Motor neuron (in vitro differentiated cells): ENCODE data around the gene NR3C2. TPM values are rescaled to one million over a fixed set of nuclear protein-coding genes. Genes with fewer than 3 reads are reported as not detected.
"Not testable (repeated sequence)": the region's sequence is repeated elsewhere in the genome, so short reads cannot be mapped to it uniquely, and the experiment has no call there.

Experiments
- ATAC-seq, 8 experiments: fragments of 200-7000 bp; cut with Tn5 transposase; replicated peaks in 6 of 8; 2 replicates each; pipeline ENCODE4 v1.8.0; 2021; ENCODE audit warnings: mild to moderate bottlenecking in 8 of 8, moderate library complexity in 8 of 8
- H3K27ac ChIP-seq, 2 donors: fragments of 250-450 bp; sonication (Bioruptor Pico); 2 replicates each; pipeline ENCODE4 v1.9.0; 2021; ENCODE audit warnings: antibody characterized with exemption in 2 of 2, mild to moderate bottlenecking in 2 of 2, moderate library complexity in 1 of 2
- H3K4me1 ChIP-seq, 2 donors: fragments of 250-450 bp; sonication (Bioruptor Pico); replicated peaks in 1 of 2; 2 replicates each; pipeline ENCODE4 v1.6.1; 2021; ENCODE audit warnings: antibody characterized with exemption in 2 of 2, mild to moderate bottlenecking in 2 of 2, moderate library complexity in 1 of 2
- H3K4me3 ChIP-seq, 5 donors: fragments of 250-450 bp; sonication (Bioruptor Pico); 2 replicates each; pipeline ENCODE4 v1.9.0; 2021; ENCODE audit warnings: antibody characterized with exemption in 5 of 5, mild to moderate bottlenecking in 5 of 5, moderate library complexity in 4 of 5
- WGBS, 10 experiments: fragments of 450-650 bp; shearing (Covaris generic); methylation state at CpG; one replicate each; pipeline ENCODE4 v1.0.0; 2022; 5-methylcytosine and 5-hydroxymethylcytosine counted together
- in situ Hi-C, 9 experiments: fragments of 400-800 bp; cut with MboI; loops; one replicate each; pipeline ENCODE4 v1.15.0; 2021; ENCODE audit warnings: low sequenced_read_pairs in 9 of 9, low pct_unique_long_range_greater_than_20kb in 2 of 9; ENCODE audit not compliant: unreplicated experiment in 9 of 9
- total RNA-seq, 8 experiments: library from RNA; unstranded; fragments of 300-600 nt; gene quantifications; 2 replicates each; pipeline versions ENCODE4 v1.2.3 to v1.2.4, GENCODE V29; 2022

NR3C2 gene
- total RNA-seq, 8 experiments from 2014 or later: 0.25 to 8.3 (median 1.4) TPM

- in situ Hi-C loops: no loop called here
- no peak overlapping the region for H3K4me3 ChIP-seq
- 20 to 100% (median 80%) methylated on average over 1 of the region's 1 CpG; no CpG with 5 or more reads in 1 of the 10 experiments for WGBS, 10 experiments
- ATAC-seq: no peak
- H3K27ac ChIP-seq: no peak overlapping the region
- no peaks in the 10 kb centered on the region for H3K4me1 ChIP-seq
Measured at GRCh38 chr4:148126825-148127224, 315.4 kb downstream of the NR3C2 start.

- Histone ChIP-seq H3K4me1 (no peaks in the 10 kb centered on the region), H3K4me3 (no peak overlapping the region), H3K27ac (no peak overlapping the region)
- no peak for ATAC-seq
- WGBS, 10 experiments: 50 to 100% (median 80%) methylated on average over 1 of the region's 1 CpG; no CpG with 5 or more reads in 1 of the 10 experiments
- in situ Hi-C loops: no loop called here
Measured at GRCh38 chr4:148124512-148124911, 317.7 kb downstream of the NR3C2 start.

DNA sequence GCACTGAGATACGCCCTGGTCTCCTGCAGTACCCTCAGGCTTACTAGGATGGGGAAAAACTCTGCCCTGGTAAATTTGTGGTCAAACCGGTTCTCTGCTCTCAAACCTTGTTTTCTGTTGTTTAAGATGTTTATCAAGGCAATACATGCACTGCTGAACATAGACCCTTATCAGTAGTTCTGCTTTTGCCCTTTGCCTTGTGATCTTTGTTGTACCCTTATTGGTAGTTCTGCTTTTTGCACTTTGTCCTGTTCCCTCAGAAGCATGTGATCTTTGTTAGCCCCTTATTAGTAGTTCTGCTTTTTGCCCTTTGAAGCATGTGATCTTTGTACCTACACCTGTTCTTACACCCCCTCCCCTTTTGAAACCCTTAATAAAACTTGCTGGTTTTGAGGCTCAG lies 319.1 kb downstream of the NR3C2 start:
- H3K4me3 ChIP-seq, H3K4me1 ChIP-seq, ATAC-seq, in situ Hi-C loops, H3K27ac ChIP-seq: not testable (repeated sequence)
- 60 to 100% (median 100%) methylated on average over 1 to 2 of the region's 2 CpGs; no CpG with 5 or more reads in 7 of the 10 experiments for WGBS, 10 experiments

DNA sequence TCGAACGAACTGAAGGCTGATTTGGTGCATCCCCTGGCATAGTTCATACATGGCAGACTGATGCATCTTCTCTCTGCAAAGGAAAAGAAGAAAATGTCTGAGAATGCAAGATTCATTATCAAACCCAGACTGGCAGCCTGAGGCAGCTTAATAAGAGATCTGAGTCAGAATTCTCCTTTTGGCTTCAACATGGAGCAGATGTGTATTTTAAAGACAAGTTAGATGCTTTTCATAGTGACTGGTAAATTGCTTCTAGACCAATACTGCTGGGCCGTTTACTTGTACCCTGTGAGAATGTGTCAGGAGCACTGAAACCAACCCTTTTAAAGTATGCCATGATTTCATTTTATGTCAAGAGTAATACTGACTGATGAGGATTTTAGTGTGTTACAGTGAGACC lies 322.0 kb downstream of the NR3C2 start:
- in situ Hi-C loops: no loop called here
- no peak for ATAC-seq
- no peak overlapping the region for H3K27ac ChIP-seq
- H3K4me3 ChIP-seq: no peak overlapping the region
- no peaks in the 10 kb centered on the region for H3K4me1 ChIP-seq
- 20 to 100% (median 76%) methylated on average over 1 to 3 of the region's 3 CpGs for WGBS, 10 experiments

DNA sequence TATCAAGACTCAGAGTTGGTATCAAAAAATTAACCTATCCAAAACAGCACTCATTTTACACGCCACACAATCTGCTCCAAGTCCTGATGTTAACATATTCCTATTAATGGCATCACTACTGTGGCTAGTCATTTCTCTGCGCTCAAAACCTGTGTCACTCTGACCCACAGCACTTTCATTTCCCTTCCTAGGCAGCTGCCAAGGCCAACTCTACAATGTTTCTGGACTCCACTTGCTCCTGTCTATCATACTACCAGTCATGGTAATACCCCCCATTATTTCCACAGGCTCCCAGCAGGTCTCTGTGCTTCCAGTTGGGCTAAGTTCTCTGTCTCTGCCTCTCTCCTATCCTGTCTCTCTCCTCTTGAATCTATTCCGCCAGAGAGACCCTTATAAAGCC lies 323.6 kb downstream of the NR3C2 start:
- in situ Hi-C loops: no loop called here
- no peak overlapping the region for H3K4me3 ChIP-seq
- no peak for ATAC-seq
- H3K4me1 ChIP-seq: no peaks in the 10 kb centered on the region
- WGBS, 10 experiments: 13 to 100% (median 78%) methylated on average over 1 to 3 of the region's 3 CpGs; no CpG with 5 or more reads in 3 of the 10 experiments
- no peak overlapping the region for H3K27ac ChIP-seq

- H3K4me3 ChIP-seq: no peak overlapping the region
- H3K27ac ChIP-seq: no peak overlapping the region
- H3K4me1 ChIP-seq: peaks cover 0 to 4% of the 10 kb centered on the region in 2 donors
- ATAC-seq: no peak
- in situ Hi-C loops: no loop called here
- WGBS, 10 experiments: 57 to 96% (median 80%) methylated on average over 1 to 3 of the region's 4 CpGs; no CpG with 5 or more reads in 1 of the 10 experiments
Measured at GRCh38 chr4:148118179-148118578, 324.0 kb downstream of the NR3C2 start.

- WGBS, 10 experiments: 10 to 94% (median 80%) methylated on average over 1 to 4 of the region's 4 CpGs; no CpG with 5 or more reads in 3 of the 10 experiments
- H3K4me3 ChIP-seq: no peak overlapping the region
- ATAC-seq: peak in 1 of 8 experiments; percentile 62
- no peak overlapping the region for H3K27ac ChIP-seq
- peaks cover 0 to 7% of the 10 kb centered on the region in 2 donors for H3K4me1 ChIP-seq
- in situ Hi-C loops: no loop called here
Measured at GRCh38 chr4:148116969-148117368, 325.2 kb downstream of the NR3C2 start.

GRCh38 chr4:148116264-148116663 lies 325.9 kb downstream of the NR3C2 start:
- no peak overlapping the region for H3K27ac ChIP-seq
- no peak overlapping the region for H3K4me3 ChIP-seq
- H3K4me1 ChIP-seq: peaks cover 0 to 13% of the 10 kb centered on the region in 2 donors
- in situ Hi-C loops: no loop called here
- WGBS, 10 experiments: 0 to 100% (median 89%) methylated on average over 1 to 2 of the region's 2 CpGs; no CpG with 5 or more reads in 2 of the 10 experiments
- ATAC-seq: no peak

DNA sequence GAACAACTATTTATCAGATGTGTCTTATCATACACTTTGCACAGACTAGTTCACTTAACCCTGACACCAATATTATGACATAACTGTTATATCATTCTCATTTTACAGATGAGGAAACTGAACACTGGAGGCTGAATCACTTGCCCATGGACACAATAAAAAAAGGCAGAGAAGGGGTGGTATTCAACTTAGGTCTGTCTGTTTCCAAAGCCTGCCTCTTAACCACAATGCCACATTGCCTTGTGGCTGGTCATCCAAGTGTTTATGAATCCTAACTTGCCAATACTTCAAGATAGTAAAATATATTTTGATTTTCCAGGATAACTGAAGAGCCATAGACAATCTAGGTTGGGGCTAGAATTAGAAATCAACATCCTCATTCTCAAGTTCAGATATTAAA lies 327.8 kb downstream of the NR3C2 start:
- in situ Hi-C loops: no loop called here
- ATAC-seq: no peak

GRCh38 chr4:148112231-148112982 lies 329.8 kb downstream of the NR3C2 start:
- H3K4me3 ChIP-seq: no peak overlapping the region
- in situ Hi-C loops: no loop called here
- peaks cover 0 to 13% of the 10 kb centered on the region in 2 donors for H3K4me1 ChIP-seq
- peak; percentile 24 to 98 (median 78) for ATAC-seq
- 0 to 53% (median 36%) methylated on average over 2 to 4 of the region's 4 CpGs for WGBS, 10 experiments
- peak overlapping the region in 1 of 2 donors; percentile 7 for H3K27ac ChIP-seq

More for the DNA sequence above, 327.8 kb downstream of the NR3C2 start:
- Histone ChIP-seq H3K27ac (no peak overlapping the region), H3K4me3 (no peak overlapping the region), H3K4me1 (peaks cover 0 to 13% of the 10 kb centered on the region in 2 donors)

DNA sequence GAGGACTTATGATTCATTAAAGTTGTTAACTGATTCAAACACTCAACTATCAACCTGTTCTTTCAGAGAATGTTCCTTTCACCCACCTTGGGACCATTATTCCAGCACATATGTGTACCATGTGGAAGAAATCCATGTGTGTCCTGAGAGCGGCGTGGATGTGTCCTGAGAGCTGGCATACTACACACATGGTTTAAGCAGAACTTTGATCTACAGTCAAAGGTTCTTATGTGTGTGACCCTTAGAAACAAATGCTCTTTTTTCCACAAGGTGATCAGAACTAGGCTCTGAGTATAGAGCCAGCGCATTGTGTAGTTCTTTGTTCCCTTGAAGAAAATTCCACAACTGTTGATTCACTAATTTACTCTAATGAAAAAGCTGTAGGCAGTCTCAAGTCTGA lies 332.0 kb downstream of the NR3C2 start:
- 94 to 100% (median 100%) methylated on average over 1 to 3 of the region's 3 CpGs; no CpG with 5 or more reads in 4 of the 10 experiments for WGBS, 10 experiments
- peaks cover 0 to 13% of the 10 kb centered on the region in 2 donors for H3K4me1 ChIP-seq
- no peak overlapping the region for H3K27ac ChIP-seq
- in situ Hi-C loops: no loop called here
- ATAC-seq: no peak
- H3K4me3 ChIP-seq: no peak overlapping the region

DNA sequence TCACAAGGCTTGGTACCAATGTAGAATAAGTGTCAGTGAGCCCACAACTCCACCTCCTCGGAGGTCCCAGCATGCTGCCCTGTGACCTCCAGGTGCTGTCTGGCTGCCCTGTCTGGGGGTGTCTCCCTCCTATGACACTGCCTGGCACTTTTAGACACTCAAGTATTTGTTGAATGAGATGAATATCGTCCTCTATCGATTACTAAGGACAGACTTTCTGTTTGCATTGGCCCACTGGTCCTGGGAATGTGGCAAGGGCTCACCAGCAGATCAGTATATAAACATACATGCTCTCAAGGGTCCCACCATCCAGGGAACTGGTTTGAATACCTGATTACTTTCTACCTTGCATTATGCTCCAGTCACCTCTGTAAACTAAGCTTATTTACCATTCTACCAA lies 333.0 kb downstream of the NR3C2 start:
- Histone ChIP-seq H3K4me1 (peaks cover 0 to 13% of the 10 kb centered on the region in 2 donors), H3K27ac (no peak overlapping the region), H3K4me3 (no peak overlapping the region)
- no peak for ATAC-seq
- 72 to 100% (median 98%) methylated on average over 1 to 3 of the region's 3 CpGs; no CpG with 5 or more reads in 4 of the 10 experiments for WGBS, 10 experiments
- in situ Hi-C loops: no loop called here

GRCh38 chr4:148108766-148109165 lies 333.4 kb downstream of the NR3C2 start:
- H3K4me3 ChIP-seq: no peak overlapping the region
- H3K4me1 ChIP-seq: peaks cover 0 to 13% of the 10 kb centered on the region in 2 donors
- ATAC-seq: no peak
- H3K27ac ChIP-seq: no peak overlapping the region
- in situ Hi-C loops: no loop called here
- 40 to 100% (median 69%) methylated on average over 1 to 5 of the region's 7 CpGs; no CpG with 5 or more reads in 4 of the 10 experiments for WGBS, 10 experiments
